Liver (tissue), 9 donors: ENCODE results near the gene SLC27A6. TPM values are rescaled to one million over a fixed set of nuclear protein-coding genes. Genes with fewer than 3 reads are reported as not detected.

Experiments
- DNase-seq: peaks from one replicate; pipeline ENCODE4 v3.0.0-alpha.2; 2017; ENCODE audit warnings: low spot score
- H3K27ac ChIP-seq, 2 donors: one replicate each; pipeline ENCODE4 v1.7.0; 2013; ENCODE audit warnings: inconsistent platforms in 2 of 2, low read length in 2 of 2, control low read depth in 1 of 2, low read depth in 1 of 2, mild to moderate bottlenecking in 1 of 2
- H3K27me3 ChIP-seq, 4 donors: one replicate each; pipeline versions ENCODE4 v1.6.1 to v1.7.0; 2013; ENCODE audit warnings: low read length in 3 of 4, inconsistent platforms in 1 of 4, mild to moderate bottlenecking in 1 of 4, moderate library complexity in 1 of 4; ENCODE audit not compliant: control insufficient read depth in 4 of 4, insufficient read depth in 4 of 4
- H3K36me3 ChIP-seq, 4 donors: one replicate each; pipeline versions ENCODE4 v1.6.1 to v1.7.0; 2013; ENCODE audit warnings: low read length in 3 of 4, mild to moderate bottlenecking in 3 of 4, low read depth in 1 of 4, moderate library complexity in 1 of 4; ENCODE audit not compliant: control insufficient read depth in 4 of 4, insufficient read depth in 3 of 4
- H3K4me1 ChIP-seq, 4 donors: one replicate each; pipeline versions ENCODE4 v1.6.1 to v1.7.0; 2013; ENCODE audit warnings: low read length in 3 of 4, mild to moderate bottlenecking in 3 of 4, moderate library complexity in 1 of 4; ENCODE audit not compliant: control insufficient read depth in 4 of 4, insufficient read depth in 4 of 4
- H3K4me3 ChIP-seq, 3 donors: one replicate each; pipeline versions ENCODE4 v1.6.1 to v1.7.0; 2013; ENCODE audit warnings: low read length in 3 of 3, control low read depth in 1 of 3, low read depth in 1 of 3, mild to moderate bottlenecking in 1 of 3
- H3K9ac ChIP-seq, 2 donors: one replicate each; pipeline ENCODE4 v1.7.0; 2013; ENCODE audit warnings: low read length in 2 of 2, mild to moderate bottlenecking in 2 of 2, moderate library complexity in 2 of 2, control low read depth in 1 of 2, low read depth in 1 of 2
- H3K9me3 ChIP-seq, 4 donors: one replicate each; pipeline versions ENCODE4 v1.6.1 to v1.7.0; 2013; ENCODE audit warnings: low read length in 3 of 4; ENCODE audit not compliant: control insufficient read depth in 4 of 4
- ATF3 ChIP-seq: IDR thresholded peaks from 2 replicates; pipeline ENCODE4 v1.6.1; 2016; ENCODE audit warnings: antibody characterized with exemption
- CTCF ChIP-seq: fragments of 150-350 bp; IDR thresholded peaks from 2 replicates; pipeline ENCODE4 v1.5.1; 2017; ENCODE audit warnings: improper control_type of control experiment, low read depth, low read length; ENCODE audit not compliant: missing input control
- EGR1 ChIP-seq, 2 donors: IDR thresholded peaks; 2 replicates each; pipeline ENCODE4 v1.6.1; 2016 to 2018; ENCODE audit warnings: antibody characterized with exemption in 2 of 2, low read depth in 2 of 2
- FOXA1 ChIP-seq: IDR thresholded peaks from 2 replicates; pipeline ENCODE4 v1.6.1; 2016; ENCODE audit warnings: antibody characterized with exemption
- FOXA2 ChIP-seq: IDR thresholded peaks from 2 replicates; pipeline ENCODE4 v1.6.1; 2016; ENCODE audit warnings: antibody characterized with exemption
- GABPA ChIP-seq, 2 donors: IDR thresholded peaks in 1 of 2; conservative IDR thresholded peaks in 1 of 2; 2 replicates each; pipeline ENCODE4 v1.6.1; 2016; ENCODE audit warnings: antibody characterized with exemption in 2 of 2, mild to moderate bottlenecking in 1 of 2, moderate library complexity in 1 of 2
- HNF4A ChIP-seq, 2 donors: conservative IDR thresholded peaks; 2 replicates each; pipeline ENCODE4 v1.6.1; 2016; ENCODE audit warnings: antibody characterized with exemption in 2 of 2, mild to moderate bottlenecking in 2 of 2
- HNF4G ChIP-seq: IDR thresholded peaks from 2 replicates; pipeline ENCODE4 v1.6.1; 2016; ENCODE audit warnings: antibody characterized with exemption
- JUND ChIP-seq, 2 donors: IDR thresholded peaks; 2 replicates each; pipeline ENCODE4 v1.6.1; 2016; ENCODE audit warnings: antibody characterized with exemption in 2 of 2
- MAX ChIP-seq: IDR thresholded peaks from 2 replicates; pipeline ENCODE4 v1.6.1; 2016; ENCODE audit warnings: antibody characterized with exemption
- NR2F2 ChIP-seq: IDR thresholded peaks from 2 replicates; pipeline ENCODE4 v1.6.1; 2016; ENCODE audit warnings: antibody characterized with exemption
- RAD21 ChIP-seq, 2 donors: IDR thresholded peaks; 2 replicates each; pipeline ENCODE4 v1.6.1; 2016; ENCODE audit warnings: antibody characterized with exemption in 2 of 2, mild to moderate bottlenecking in 2 of 2
- REST ChIP-seq: IDR thresholded peaks from 2 replicates; pipeline ENCODE4 v1.6.1; 2016; ENCODE audit warnings: antibody characterized with exemption, mild to moderate bottlenecking
- RXRA ChIP-seq, 2 donors: IDR thresholded peaks; 2 replicates each; pipeline ENCODE4 v1.6.1; 2017 to 2018; ENCODE audit warnings: antibody characterized with exemption in 2 of 2, mild to moderate bottlenecking in 1 of 2
- SP1 ChIP-seq: IDR thresholded peaks from 2 replicates; pipeline ENCODE4 v1.6.1; 2018; ENCODE audit warnings: antibody characterized with exemption, mild to moderate bottlenecking
- TAF1 ChIP-seq: conservative IDR thresholded peaks from 2 replicates; pipeline ENCODE4 v1.6.1; 2016; ENCODE audit warnings: antibody characterized with exemption, mild to moderate bottlenecking
- YY1 ChIP-seq: IDR thresholded peaks from 2 replicates; pipeline ENCODE4 v1.6.1; 2016; ENCODE audit warnings: antibody characterized with exemption, mild to moderate bottlenecking
- ZBTB33 ChIP-seq: IDR thresholded peaks from 2 replicates; pipeline ENCODE4 v1.6.1; 2016; ENCODE audit warnings: antibody characterized with exemption
- WGBS: extraction: QIAGEN DNeasy Blood & Tissue Kit; methylation state at CpG from one replicate; pipeline ENCODE4 v1.1.7; 2013; 5-methylcytosine and 5-hydroxymethylcytosine counted together
- polyA plus RNA-seq, 2 donors: library from polyadenylated mRNA; stranded (reverse) in 1 of 2; unstranded in 1 of 2; fragments of 200-250 nt in 1 of 2; fragments of >200 nt in 1 of 2; fragmentation: Nextera tagmentation in 1 of 2; extraction: Ambion mirVana in 1 of 2; gene quantifications; one replicate each; pipeline versions ENCODE4 v1.2.1 to v1.2.3, GENCODE V29; 2013 to 2015
- total RNA-seq, 2 donors: library from RNA; depleted of rRNA; stranded (reverse); fragments of >200 nt; gene quantifications; one replicate each; pipeline ENCODE4 v1.2.3, GENCODE V29; 2014
- donor health status: healthy.
- donor health status: healthy.
- donor health status: healthy.
- donor health status: healthy.
- donor health status: healthy.

The SLC27A6 gene
- total and polyA plus RNA-seq, 4 donors: 0.05 TPM; not detected in 3

GRCh38 chr5:129077433-129078075 lies 112.3 kb downstream of the SLC27A6 start:
- no peak overlapping the region for H3K9ac ChIP-seq
- no peaks in the 10 kb centered on the region for H3K4me1 ChIP-seq
- TF ChIP-seq HNF4A (conservative IDR thresholded peaks at IDR 0.05) (no peak), GABPA (IDR thresholded peaks at IDR 0.05 in 1 of 2, conservative IDR thresholded peaks at IDR 0.05 in 1 of 2) (no peak), REST (no peak), ATF3 (no peak), ZBTB33 (no peak), SP1 (no peak), RXRA (IDR thresholded peaks at IDR 0.05) (no peak), HNF4G (no peak), RAD21 (IDR thresholded peaks at IDR 0.05) (no peak), EGR1 (IDR thresholded peaks at IDR 0.05; ENCODE audit: low read depth in 2 of 2) (no peak), FOXA2 (no peak), NR2F2 (no peak), TAF1 (no peak), CTCF (no peak), FOXA1 (no peak), JUND (IDR thresholded peaks at IDR 0.05) (no peak), MAX (no peak), YY1 (no peak)
- no peaks in the 10 kb centered on the region for H3K36me3 ChIP-seq
- no peaks in the 10 kb centered on the region for H3K9me3 ChIP-seq
- H3K27me3 ChIP-seq: no peaks in the 10 kb centered on the region
- H3K27ac ChIP-seq: no peak overlapping the region
- no peak for DNase-seq
- 78% methylated on average over 3 of the region's 3 CpGs for WGBS
- H3K4me3 ChIP-seq: no peak overlapping the region
